Uterus (tissue), 2 donors: Measurements from ENCODE around the gene SMIM3.

ENCODE experiments used
- CTCF ChIP-seq, 4 experiments: fragments of 200-600 bp in 2 of 4; fragments of 450-650 bp in 2 of 4; sonication (generic) in 2 of 4; IDR thresholded peaks; one replicate each; pipeline ENCODE4 v1.5.1; 2016 to 2019; ENCODE audit warnings: antibody characterized with exemption in 4 of 4, mild to moderate bottlenecking in 2 of 4, moderate library complexity in 1 of 4
- POLR2A ChIP-seq, 2 donors: fragments of 450-650 bp; IDR thresholded peaks; one replicate each; pipeline ENCODE4 v1.6.1; 2016; ENCODE audit warnings: antibody characterized with exemption in 2 of 2, mild to moderate bottlenecking in 1 of 2, moderate library complexity in 1 of 2

DNA sequence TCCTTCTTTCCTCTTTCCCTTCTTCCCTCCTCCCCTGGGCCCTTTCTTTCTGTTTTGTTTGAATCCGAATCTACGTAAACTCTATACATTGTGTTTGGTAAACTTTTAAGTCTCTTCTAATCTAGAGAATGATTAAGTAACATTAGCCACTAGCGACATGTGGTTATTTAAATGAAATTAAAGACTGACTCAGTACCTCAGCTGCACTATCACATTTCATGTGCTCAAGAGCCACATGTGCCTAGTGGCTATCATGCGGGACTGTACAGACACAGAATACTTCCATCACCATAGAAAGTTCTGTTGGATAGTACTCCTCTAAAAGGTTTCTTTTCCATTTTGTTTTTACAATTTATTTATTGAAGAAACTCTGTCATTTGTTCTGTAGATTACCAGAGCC, 48.7 kb upstream of the SMIM3 start:
- no peak for TF ChIP-seq CTCF (IDR thresholded peaks at IDR 0.05)
- TF ChIP-seq POLR2A (IDR thresholded peaks at IDR 0.05) = no peak
